GM12801 (cell line): ENCODE measurements around the gene TMPRSS4.

Source experiments
- TF ChIP-seq, protein P1 (sequence below): IDR thresholded peaks from one replicate; pipeline ENCODE4 v1.5.1; 2011; ENCODE audit warnings: control low read depth; ENCODE audit not compliant: insufficient read length; ENCODE audit errors: extremely low read depth

Gene TMPRSS4

DNA sequence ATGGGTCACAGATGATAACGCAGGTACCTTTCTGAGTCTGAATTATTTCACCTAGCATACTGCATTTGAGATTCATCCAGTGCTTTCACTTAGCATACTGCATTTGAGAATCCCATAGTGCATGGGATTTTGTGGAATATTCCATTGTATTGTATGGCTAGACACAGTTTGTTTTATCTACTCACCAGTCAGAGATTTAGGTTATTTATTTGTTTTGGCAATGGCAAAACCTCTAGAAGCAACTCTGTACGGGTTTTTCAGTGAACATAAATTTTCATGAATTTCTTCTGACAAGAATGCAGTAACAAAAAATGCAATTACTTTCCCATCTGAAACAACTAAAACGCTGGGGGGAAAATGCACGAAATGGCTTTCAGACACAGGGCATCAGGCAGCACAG is 51.4 kb downstream of the TMPRSS4 start:
- TF ChIP-seq, protein P1, sequence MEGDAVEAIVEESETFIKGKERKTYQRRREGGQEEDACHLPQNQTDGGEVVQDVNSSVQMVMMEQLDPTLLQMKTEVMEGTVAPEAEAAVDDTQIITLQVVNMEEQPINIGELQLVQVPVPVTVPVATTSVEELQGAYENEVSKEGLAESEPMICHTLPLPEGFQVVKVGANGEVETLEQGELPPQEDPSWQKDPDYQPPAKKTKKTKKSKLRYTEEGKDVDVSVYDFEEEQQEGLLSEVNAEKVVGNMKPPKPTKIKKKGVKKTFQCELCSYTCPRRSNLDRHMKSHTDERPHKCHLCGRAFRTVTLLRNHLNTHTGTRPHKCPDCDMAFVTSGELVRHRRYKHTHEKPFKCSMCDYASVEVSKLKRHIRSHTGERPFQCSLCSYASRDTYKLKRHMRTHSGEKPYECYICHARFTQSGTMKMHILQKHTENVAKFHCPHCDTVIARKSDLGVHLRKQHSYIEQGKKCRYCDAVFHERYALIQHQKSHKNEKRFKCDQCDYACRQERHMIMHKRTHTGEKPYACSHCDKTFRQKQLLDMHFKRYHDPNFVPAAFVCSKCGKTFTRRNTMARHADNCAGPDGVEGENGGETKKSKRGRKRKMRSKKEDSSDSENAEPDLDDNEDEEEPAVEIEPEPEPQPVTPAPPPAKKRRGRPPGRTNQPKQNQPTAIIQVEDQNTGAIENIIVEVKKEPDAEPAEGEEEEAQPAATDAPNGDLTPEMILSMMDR: no peak

DNA sequence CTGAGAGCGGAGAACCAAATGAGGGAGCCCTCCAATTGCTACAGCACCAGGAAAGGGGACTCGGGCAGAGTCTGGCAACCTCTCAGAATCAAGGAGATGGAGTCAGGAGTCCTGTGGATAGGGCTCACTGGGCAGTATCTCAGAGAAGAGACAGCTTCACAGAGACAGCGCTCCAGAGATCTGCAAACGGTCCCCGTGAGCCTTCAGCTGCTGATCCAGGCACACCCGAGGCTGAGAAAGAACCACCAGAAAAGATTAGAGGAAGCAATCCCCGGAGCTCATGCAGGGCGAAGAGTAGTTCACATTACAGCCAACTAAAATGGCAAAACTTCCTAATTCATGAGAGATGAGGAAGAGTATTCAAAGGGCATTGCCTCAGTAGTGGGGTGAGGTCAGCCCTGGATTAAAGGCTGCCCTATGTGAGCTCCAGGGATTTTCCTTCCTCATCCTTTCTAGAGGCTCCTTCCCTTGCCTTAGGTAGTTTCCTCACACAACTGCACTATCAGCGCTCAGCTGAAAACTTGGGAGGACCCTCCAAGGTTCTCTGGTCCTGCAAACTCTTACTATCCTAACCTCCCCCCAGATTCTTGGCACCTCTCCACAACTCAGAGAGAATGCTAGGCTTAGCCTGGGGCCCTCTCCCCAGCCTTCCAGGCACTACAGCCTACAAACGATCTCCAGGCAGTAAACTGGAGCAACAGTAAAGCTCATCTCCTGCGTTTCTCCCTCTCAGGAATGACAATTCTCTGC is 52.0 kb downstream of the TMPRSS4 start:
- TF ChIP-seq, protein P1: no peak

DNA sequence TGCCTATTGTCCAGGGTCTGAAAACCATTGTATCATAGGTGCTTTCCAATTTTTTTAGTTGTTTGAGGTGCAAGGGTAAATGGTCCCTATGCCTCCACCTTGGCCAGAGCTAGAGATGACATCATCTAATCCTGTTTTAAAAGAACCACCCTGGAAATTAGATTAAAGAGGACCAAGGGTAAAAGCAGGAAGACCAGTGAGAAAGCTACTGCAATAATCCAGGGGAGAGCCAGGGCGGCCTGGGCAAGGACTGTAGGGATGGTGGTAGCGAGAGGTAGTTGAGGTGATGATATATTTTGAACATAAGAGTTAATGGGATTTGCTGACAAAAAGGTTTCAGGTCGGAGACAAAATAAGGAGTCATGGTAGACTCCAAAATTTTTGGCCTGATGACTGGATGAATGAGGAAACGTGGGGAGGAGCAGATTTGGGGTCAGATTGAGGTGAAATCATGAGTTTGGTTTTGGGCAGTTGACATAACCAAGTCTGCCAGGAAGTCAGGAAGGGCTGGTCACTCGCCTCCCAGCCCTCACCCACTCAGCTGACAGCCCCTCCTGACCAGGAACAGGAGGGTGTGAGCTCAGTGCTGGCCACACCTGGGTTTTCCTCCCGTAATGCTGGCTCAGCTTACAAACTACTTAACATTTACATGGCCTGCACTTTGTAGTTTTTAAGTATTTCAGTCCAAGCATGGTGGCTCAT is 52.7 kb downstream of the TMPRSS4 start:
- TF ChIP-seq, protein P1: no peak

DNA sequence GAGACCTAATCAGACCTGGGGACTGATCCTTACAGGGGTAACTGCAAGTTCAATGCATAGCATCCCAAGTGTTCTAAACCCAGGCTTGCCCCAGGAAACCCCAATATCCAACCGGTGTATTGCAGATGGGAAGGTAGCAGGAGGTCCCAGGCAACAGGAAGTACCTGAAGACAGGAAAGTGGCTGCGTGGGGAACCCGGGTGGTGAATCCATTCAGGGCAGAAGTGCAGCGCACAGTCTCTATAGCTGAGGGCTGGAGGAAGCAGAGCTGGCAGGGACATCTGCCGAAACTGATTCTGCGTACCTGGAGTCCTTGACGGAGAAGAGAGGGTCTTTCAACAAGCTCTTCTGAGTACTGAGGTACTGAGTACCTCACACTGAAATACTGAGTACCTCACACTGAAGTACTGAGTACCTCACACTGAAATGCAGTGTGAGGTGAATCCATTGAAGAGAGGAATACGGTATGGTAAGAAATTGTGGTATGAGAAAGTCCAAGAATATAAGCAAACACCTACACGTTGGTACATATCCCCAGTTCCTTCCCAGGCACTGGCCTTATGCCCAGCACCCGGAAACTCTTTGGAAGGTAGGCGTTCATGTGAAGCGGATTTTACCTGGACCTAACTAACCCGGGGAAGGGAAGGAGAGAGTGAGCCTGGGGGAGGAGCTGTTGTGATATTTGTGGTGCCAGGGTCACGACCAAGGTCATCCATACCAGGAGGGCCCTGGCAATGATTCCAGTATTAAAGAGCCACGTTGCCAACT is 55.7 kb downstream of the TMPRSS4 start:
- TF ChIP-seq, protein P1: no peak

DNA sequence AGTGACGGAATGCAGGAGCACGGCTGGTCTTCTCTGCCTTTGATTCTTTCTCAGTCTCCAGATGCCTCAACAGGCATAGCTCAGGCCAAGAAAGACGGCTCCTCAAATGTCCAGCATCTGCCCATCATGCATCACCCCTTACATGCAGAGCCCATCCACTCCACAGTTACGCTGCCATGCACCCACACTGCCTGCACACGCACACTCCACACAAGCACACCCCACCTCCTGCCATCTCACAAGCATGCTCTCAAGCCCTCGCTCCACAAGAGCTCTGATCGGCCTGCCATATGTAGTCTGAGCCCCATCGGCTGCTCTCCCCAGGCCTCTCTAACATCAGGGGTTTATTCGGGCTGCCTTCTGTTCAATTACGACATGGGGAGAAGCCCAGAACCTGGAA is 56.9 kb downstream of the TMPRSS4 start:
- TF ChIP-seq, protein P1: no peak

DNA sequence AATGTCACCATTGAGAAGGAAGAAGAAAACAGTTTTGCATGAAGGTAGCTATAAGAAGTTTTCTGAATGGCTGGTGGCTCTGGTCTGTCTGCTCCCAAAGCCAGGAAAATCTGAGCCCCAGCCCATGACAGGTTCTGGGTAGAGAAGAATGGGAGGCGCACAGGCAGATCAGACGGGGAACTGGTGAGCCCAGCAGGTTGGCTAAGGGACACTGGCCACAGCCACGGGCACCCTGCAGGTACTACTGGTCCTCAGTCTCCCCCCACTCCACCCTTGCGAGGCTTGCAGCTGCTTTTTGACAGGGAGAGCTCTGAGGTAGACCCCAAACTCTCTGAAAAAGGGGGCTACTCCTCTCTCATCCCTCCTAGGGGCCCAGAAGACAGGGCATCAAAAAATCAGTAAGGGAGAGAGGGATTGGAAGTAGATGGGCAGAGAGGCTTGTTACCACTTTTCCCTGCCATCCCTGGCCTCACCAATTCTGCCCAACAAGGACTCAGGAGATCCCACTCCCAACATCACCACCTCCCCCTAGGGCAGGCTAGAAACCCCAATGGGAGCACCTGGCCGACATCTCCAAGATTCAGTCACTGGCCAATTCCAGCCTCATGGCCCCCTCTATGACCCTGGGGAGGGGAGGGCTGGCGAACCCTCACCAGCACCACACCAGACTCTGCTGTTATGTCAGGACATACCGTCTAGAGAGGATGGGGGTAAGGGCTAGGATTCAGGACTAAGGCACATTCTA is 58.3 kb downstream of the TMPRSS4 start:
- TF ChIP-seq, protein P1: no peak

DNA sequence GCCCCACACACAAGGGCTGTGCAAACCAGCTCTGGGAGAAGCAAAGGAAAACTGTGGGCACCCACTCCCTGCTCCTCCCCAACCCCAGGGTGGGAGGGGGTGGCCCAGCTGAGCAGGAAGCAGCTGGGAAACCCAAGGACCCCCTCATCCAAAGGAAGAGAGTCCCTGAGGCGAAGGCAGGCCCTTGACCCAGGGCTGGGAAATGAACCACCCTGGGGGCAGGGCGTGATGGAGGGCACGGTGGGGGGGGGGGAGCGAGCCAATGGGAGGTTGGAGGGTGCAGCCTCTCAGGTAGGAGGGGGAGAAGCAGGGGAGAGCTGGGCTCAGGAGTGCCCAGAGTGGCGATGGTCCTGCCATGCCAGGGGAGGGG is 58.9 kb downstream of the TMPRSS4 start:
- TF ChIP-seq, protein P1: no peak
